ENCODE measurements around the gene ZNF79. TPM values are rescaled to one million over a fixed set of nuclear protein-coding genes. Genes with fewer than 3 reads are reported as not detected.

The ZNF79 gene
- total RNA-seq, 4 donors from 2014 or later, result 4.8 to 10.7 (median 8.1) TPM

- Histone ChIP-seq H3K27ac (no peak overlapping the region), H3K4me3 (no peak overlapping the region), H3K27me3 (no peaks in the 10 kb centered on the region), H3K4me1 (no peaks in the 10 kb centered on the region), H3K36me3 (peaks cover 57% of the 10 kb centered on the region), H3K9me3 (no peaks in the 10 kb centered on the region)
- no peak for DNase-seq (ENCODE audit: low spot score in 2 of 2)
- WGBS, result 96% methylated on average over 14 of the region's 14 CpGs
- TF ChIP-seq POLR2AphosphoS5 (IDR thresholded peaks at IDR 0.05) (no peak), POLR2A (IDR thresholded peaks at IDR 0.05) (no peak), EP300 (IDR thresholded peaks at IDR 0.05) (no peak)
- TF ChIP-seq, protein P1, sequence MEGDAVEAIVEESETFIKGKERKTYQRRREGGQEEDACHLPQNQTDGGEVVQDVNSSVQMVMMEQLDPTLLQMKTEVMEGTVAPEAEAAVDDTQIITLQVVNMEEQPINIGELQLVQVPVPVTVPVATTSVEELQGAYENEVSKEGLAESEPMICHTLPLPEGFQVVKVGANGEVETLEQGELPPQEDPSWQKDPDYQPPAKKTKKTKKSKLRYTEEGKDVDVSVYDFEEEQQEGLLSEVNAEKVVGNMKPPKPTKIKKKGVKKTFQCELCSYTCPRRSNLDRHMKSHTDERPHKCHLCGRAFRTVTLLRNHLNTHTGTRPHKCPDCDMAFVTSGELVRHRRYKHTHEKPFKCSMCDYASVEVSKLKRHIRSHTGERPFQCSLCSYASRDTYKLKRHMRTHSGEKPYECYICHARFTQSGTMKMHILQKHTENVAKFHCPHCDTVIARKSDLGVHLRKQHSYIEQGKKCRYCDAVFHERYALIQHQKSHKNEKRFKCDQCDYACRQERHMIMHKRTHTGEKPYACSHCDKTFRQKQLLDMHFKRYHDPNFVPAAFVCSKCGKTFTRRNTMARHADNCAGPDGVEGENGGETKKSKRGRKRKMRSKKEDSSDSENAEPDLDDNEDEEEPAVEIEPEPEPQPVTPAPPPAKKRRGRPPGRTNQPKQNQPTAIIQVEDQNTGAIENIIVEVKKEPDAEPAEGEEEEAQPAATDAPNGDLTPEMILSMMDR (IDR thresholded peaks at IDR 0.05), result no peak
Measured at GRCh38 chr9:127467621-127468020, 43.4 kb downstream of the ZNF79 start.

DNA sequence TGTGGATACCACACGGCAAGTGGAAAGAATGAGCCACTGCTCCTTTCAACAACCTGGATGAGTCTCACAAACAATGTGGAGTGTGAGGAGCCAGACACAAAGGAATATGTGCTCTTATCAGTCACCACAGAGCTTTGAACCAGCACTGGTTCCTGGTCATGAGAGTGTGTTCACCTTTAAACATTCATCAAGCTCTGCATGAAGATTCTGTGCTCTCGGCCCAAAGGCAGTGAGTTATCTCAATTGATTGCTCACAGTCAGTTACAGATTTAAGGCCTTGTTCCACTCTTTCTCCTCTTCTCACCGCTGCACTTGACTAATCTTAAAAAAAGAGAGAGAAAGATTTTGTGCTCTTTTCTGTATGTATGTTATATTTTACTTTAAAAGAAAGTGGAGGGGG, 46.5 kb downstream of the ZNF79 start:
- Histone ChIP-seq H3K4me1 (no peaks in the 10 kb centered on the region), H3K36me3 (peaks cover 56% of the 10 kb centered on the region), H3K27me3 (no peaks in the 10 kb centered on the region), H3K4me3 (no peak overlapping the region), H3K27ac (no peak overlapping the region), H3K9me3 (no peaks in the 10 kb centered on the region)
- 97% methylated on average over 3 of the region's 3 CpGs for WGBS
- no peak for DNase-seq (ENCODE audit: low spot score in 2 of 2)
- TF ChIP-seq POLR2A (IDR thresholded peaks at IDR 0.05) (no peak), EP300 (IDR thresholded peaks at IDR 0.05) (no peak), POLR2AphosphoS5 (IDR thresholded peaks at IDR 0.05) (no peak)
- TF ChIP-seq, protein P1 (IDR thresholded peaks at IDR 0.05), result no peak

DNA sequence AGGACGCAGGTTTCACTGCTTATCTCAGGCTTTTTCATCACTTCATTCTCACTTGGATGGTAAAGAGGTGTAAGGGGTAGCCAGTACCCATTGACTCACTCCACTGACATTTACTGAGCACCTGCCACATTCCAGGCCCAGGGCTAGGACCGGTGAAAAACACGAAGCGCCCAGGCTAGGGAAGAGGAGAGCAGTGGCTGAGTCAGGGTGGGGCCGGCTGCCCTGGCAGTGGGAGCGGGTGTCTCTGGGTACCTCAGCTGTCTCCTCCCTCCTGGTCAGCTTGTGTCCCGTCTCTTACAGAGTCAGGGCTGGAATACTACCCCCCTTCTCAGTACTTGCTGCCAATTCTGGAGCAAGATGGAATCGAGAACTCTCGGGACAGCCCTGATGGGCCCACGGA, 49.3 kb downstream of the ZNF79 start:
- 89% methylated on average over 10 of the region's 10 CpGs for WGBS
- Histone ChIP-seq H3K4me3 (no peak overlapping the region), H3K36me3 (peaks cover 57% of the 10 kb centered on the region), H3K4me1 (no peaks in the 10 kb centered on the region), H3K27me3 (no peaks in the 10 kb centered on the region), H3K27ac (no peak overlapping the region), H3K9me3 (no peaks in the 10 kb centered on the region)
- no peak for DNase-seq (ENCODE audit: low spot score in 2 of 2)
- no peak for TF ChIP-seq POLR2A (IDR thresholded peaks at IDR 0.05)

GRCh38 chr9:127473932-127474331, 49.8 kb downstream of the ZNF79 start:
- Histone ChIP-seq H3K36me3 (peaks cover 59% of the 10 kb centered on the region), H3K4me1 (no peaks in the 10 kb centered on the region), H3K27ac (no peak overlapping the region), H3K27me3 (no peaks in the 10 kb centered on the region), H3K4me3 (no peak overlapping the region), H3K9me3 (no peaks in the 10 kb centered on the region)
- WGBS, result 63% methylated on average over 4 of the region's 4 CpGs
- no peak for DNase-seq (ENCODE audit: low spot score in 2 of 2)
- TF ChIP-seq POLR2AphosphoS5 (IDR thresholded peaks at IDR 0.05), result no peak
- TF ChIP-seq, protein P1 (IDR thresholded peaks at IDR 0.05), result no peak

GRCh38 chr9:127474592-127474991, 50.4 kb downstream of the ZNF79 start:
- Histone ChIP-seq H3K9me3 (no peaks in the 10 kb centered on the region), H3K27me3 (no peaks in the 10 kb centered on the region), H3K36me3 (peaks cover 64% of the 10 kb centered on the region), H3K4me1 (no peaks in the 10 kb centered on the region), H3K4me3 (no peak overlapping the region), H3K27ac (no peak overlapping the region)
- no peak for DNase-seq (ENCODE audit: low spot score in 2 of 2)
- no peak for TF ChIP-seq POLR2A (IDR thresholded peaks at IDR 0.05)
- TF ChIP-seq, protein P1 (IDR thresholded peaks at IDR 0.05), result no peak
- no peak for TF ChIP-seq EP300 (IDR thresholded peaks at IDR 0.05)
- TF ChIP-seq POLR2AphosphoS5 (IDR thresholded peaks at IDR 0.05), result no peak
- 94% methylated on average over 2 of the region's 5 CpGs for WGBS

GRCh38 chr9:127479507-127480081, 55.4 kb downstream of the ZNF79 start:
- Histone ChIP-seq H3K9me3 (no peaks in the 10 kb centered on the region), H3K27me3 (no peaks in the 10 kb centered on the region), H3K4me1 (no peaks in the 10 kb centered on the region), H3K36me3 (peaks cover 72% of the 10 kb centered on the region), H3K4me3 (no peak overlapping the region), H3K27ac (no peak overlapping the region)
- TF ChIP-seq POLR2A (IDR thresholded peaks at IDR 0.05) (no peak), EP300 (IDR thresholded peaks at IDR 0.05) (no peak), POLR2AphosphoS5 (IDR thresholded peaks at IDR 0.05) (no peak)
- TF ChIP-seq, protein P1 (IDR thresholded peaks at IDR 0.05), result no peak
- WGBS, result 97% methylated on average over 4 of the region's 17 CpGs
- DNase-seq (ENCODE audit: low spot score in 2 of 2), result no peak

All from suprapubic skin (tissue), 4 donors.